ENCODE measurements around the gene RYR2.
"Not testable (repeated sequence)": the region's sequence is repeated elsewhere in the genome, so short reads cannot be mapped to it uniquely, and the experiment has no call there.

DNA sequence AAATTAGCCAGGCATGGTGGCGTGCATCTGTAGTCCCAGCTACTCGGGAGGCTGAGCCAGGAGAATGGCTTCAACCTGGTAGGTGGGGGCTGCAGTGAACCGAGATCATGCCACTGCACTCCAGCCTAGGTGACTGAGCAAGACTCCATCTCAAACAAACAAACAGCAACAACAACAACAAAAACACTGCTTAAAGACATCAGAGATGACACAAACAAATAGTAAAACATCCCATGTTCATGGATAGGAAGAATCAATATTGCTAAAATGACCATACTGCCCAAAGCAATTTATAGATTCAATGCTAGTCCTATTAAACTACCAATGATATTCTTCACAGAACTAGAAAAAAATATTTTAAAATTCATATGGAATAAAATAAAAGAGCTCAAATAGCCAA, 801.5 kb downstream of the RYR2 start:
- TF ChIP-seq, protein P1, sequence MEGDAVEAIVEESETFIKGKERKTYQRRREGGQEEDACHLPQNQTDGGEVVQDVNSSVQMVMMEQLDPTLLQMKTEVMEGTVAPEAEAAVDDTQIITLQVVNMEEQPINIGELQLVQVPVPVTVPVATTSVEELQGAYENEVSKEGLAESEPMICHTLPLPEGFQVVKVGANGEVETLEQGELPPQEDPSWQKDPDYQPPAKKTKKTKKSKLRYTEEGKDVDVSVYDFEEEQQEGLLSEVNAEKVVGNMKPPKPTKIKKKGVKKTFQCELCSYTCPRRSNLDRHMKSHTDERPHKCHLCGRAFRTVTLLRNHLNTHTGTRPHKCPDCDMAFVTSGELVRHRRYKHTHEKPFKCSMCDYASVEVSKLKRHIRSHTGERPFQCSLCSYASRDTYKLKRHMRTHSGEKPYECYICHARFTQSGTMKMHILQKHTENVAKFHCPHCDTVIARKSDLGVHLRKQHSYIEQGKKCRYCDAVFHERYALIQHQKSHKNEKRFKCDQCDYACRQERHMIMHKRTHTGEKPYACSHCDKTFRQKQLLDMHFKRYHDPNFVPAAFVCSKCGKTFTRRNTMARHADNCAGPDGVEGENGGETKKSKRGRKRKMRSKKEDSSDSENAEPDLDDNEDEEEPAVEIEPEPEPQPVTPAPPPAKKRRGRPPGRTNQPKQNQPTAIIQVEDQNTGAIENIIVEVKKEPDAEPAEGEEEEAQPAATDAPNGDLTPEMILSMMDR (IDR thresholded peaks at IDR 0.05): not testable (repeated sequence)
- not testable (repeated sequence) for TF ChIP-seq POLR2A (IDR thresholded peaks at IDR 0.05)
